ENCODE results near the gene C1orf35. TPM values are rescaled to one million over a fixed set of nuclear protein-coding genes. Genes with fewer than 3 reads are reported as not detected.

Gene C1orf35
- total RNA-seq, result 6.0 and 7.8 TPM in 2 replicates

GRCh38 chr1:228102791-228103620 is at the start of gene C1orf35:
Gene C1orf35 (minus strand): TSS chr1:228103325. CDS start chr1:228103227, 98 bp downstream.

GRCh38 chr1:228149406-228150119 is 46.4 kb upstream of the C1orf35 start, which contains the start of gene GJC2:
Gene GJC2 (plus strand): TSS chr1:228149930. CDS start chr1:228157759, 7,829 bp downstream.

GRCh38 chr1:228139931-228140723 is 37.0 kb upstream of the C1orf35 start, which contains the start of gene GUK1:
Gene GUK1 (plus strand): TSS chr1:228140279. CDS start chr1:228140303, 24 bp downstream.

GRCh38 chr1:228109073-228109961 is 6.2 kb upstream of the C1orf35 start, which contains the start of gene MRPL55:
Gene MRPL55 (minus strand): TSS chr1:228109299. CDS start chr1:228108260, 1,039 bp downstream.

GRCh38 chr1:228082214-228082917 is 20.8 kb downstream of the C1orf35 start, which contains the start of gene ARF1:
Gene ARF1 (plus strand): TSS chr1:228082708. CDS start chr1:228097115, 14,407 bp downstream.

Other genes with a start within 250 kb of the C1orf35 start
- 0.44 and 0.79 TPM in 2 replicates for gene WNT9A, start 155.4 kb downstream of the C1orf35 start, total RNA-seq
- gene WNT3A, start 96.3 kb downstream of the C1orf35 start, total RNA-seq, result not detected in 2 replicates
- gene ARF1, start 20.6 kb downstream of the C1orf35 start, total RNA-seq, result 219 and 282 TPM in 2 replicates
- gene MRPL55, start 6.0 kb upstream of the C1orf35 start, total RNA-seq, result 47.8 and 65.7 TPM in 2 replicates
- gene GUK1, start 37.0 kb upstream of the C1orf35 start, total RNA-seq, result 780 and 785 TPM in 2 replicates
- 3.2 and 4.6 TPM in 2 replicates for gene GJC2, start 46.6 kb upstream of the C1orf35 start, total RNA-seq
- gene IBA57, start 62.5 kb upstream of the C1orf35 start, total RNA-seq, result 3.3 and 3.7 TPM in 2 replicates
- 2.7 and 2.9 TPM in 2 replicates for gene OBSCN, start 104.7 kb upstream of the C1orf35 start, total RNA-seq